Esophagus squamous epithelium (tissue), 4 donors: ENCODE measurements around the gene NUDT8.

ENCODE experiments used
- CTCF ChIP-seq, 6 experiments: fragments of 450-650 bp in 4 of 6; fragments of 200-600 bp in 2 of 6; sonication (generic) in 2 of 6; IDR thresholded peaks; one replicate each; pipeline ENCODE4 v1.5.1; 2016 to 2019; ENCODE audit warnings: antibody characterized with exemption in 6 of 6, mild to moderate bottlenecking in 4 of 6, moderate library complexity in 4 of 6
- POLR2A ChIP-seq, 4 donors: fragments of 450-650 bp; IDR thresholded peaks; one replicate each; pipeline ENCODE4 v1.6.1; 2017; ENCODE audit warnings: antibody characterized with exemption in 4 of 4, mild to moderate bottlenecking in 4 of 4, moderate library complexity in 3 of 4

- TF ChIP-seq CTCF (IDR thresholded peaks at IDR 0.05) (no peak), POLR2A (IDR thresholded peaks at IDR 0.05) (no peak)
Measured at GRCh38 chr11:67607507-67607906, 22.2 kb downstream of the NUDT8 start.
